Gastrocnemius medialis (tissue), 4 donors: ENCODE results near the gene SREBF1.

Experiments used
- CTCF ChIP-seq, 5 experiments: fragments of 450-650 bp in 3 of 5; fragments of 200-600 bp in 2 of 5; sonication (generic) in 2 of 5; IDR thresholded peaks in 4 of 5; conservative IDR thresholded peaks in 1 of 5; 1 replicate in 4 of 5; 2 replicates in 1 of 5; pipeline ENCODE4 v1.5.1; 2016 to 2019; ENCODE audit warnings: antibody characterized with exemption in 5 of 5, mild to moderate bottlenecking in 3 of 5, moderate library complexity in 3 of 5
- POLR2A ChIP-seq, 2 donors: fragments of 450-650 bp; IDR thresholded peaks; one replicate each; pipeline ENCODE4 v1.6.1; 2017; ENCODE audit warnings: antibody characterized with exemption in 2 of 2, mild to moderate bottlenecking in 2 of 2, moderate library complexity in 2 of 2

GRCh38 chr17:17771498-17772201, 65.1 kb downstream of the SREBF1 start:
- TF ChIP-seq CTCF (IDR thresholded peaks at IDR 0.05 in 4 of 5, conservative IDR thresholded peaks at IDR 0.05 in 1 of 5) (no peak), POLR2A (IDR thresholded peaks at IDR 0.05) (no peak)
